Inferior parietal cortex (tissue), 1 donor: ENCODE results near the gene FLVCR2.
A peak's percentile ranks its signal among the peaks of the same experiment; 100 is the strongest.

ENCODE experiments used
- DNase-seq: peaks from one replicate; pipeline ENCODE4 v3.0.0-alpha.2; 2016; ENCODE audit errors: extremely low spot score

The FLVCR2 gene

GRCh38 chr14:75630695-75631452, 52.5 kb downstream of the FLVCR2 start:
- no peak for DNase-seq

GRCh38 chr14:75631453-75631831, 53.0 kb downstream of the FLVCR2 start:
- DNase-seq: no peak

- no peak for DNase-seq
These were observed 56.4 kb downstream of the FLVCR2 start for GRCh38 chr14:75634848-75635247.

- peak; percentile 5 for DNase-seq
These were observed 57.8 kb downstream of the FLVCR2 start for GRCh38 chr14:75636100-75636692.

DNA sequence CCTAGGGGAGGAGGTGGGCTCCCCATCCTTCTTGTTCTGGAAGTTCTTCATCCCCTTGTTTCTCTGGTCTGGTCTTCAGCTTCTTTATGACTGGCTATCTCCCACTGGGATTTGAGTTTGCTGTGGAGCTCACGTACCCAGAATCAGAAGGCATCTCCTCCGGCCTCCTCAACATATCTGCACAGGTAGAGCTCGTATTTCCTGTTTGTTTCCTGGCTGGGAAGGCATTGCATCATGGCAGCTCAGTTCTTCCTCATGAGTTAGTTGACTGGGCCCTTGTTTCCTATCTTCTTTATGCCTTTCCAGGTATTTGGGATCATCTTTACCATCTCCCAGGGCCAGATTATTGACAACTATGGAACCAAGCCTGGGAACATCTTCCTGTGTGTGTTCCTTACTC, 62.5 kb downstream of the FLVCR2 start:
- DNase-seq: no peak

GRCh38 chr14:75643985-75644384, 65.6 kb downstream of the FLVCR2 start:
- DNase-seq: no peak

DNA sequence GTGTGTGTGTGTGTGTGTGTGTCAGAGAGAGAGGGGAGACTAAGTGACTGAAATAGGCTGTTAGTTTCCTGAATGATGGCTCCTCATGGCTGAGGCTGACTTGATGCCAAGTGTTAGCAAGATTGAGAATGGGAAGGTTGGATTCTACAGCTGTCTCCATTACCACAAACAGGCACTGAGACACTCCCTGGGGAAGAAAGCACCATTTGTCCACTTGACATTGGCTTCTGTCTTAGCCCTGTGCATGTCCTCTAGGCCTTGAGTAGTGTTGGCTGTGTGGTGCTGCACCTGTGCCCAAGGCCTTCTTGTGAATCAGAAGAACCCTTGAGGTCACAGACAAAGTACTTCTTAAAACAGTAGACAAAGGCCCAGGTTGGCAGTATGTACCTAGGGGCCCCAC, 66.6 kb downstream of the FLVCR2 start:
- no peak for DNase-seq

GRCh38 chr14:75646762-75647161, 68.3 kb downstream of the FLVCR2 start:
- DNase-seq: no peak

DNA sequence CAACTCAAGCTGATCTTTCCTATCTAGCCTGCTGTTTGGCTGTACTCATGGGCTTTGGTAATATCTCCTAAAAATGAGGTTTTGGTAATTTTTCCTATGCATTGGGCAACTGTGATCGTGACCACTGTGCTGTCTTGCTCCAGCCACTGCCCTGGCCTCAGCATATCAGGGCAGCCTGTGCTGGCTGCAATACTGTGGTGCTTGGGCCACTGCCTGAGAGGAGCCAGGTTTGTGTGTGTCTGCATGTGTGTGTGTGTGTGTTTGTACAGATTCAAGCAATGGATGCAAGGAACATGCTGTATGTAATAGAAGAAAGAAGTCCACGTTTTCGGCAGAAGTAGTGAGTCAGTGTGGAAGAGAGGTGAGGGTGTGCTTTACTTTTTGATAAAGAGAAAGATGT, 69.2 kb downstream of the FLVCR2 start:
- DNase-seq: no peak

DNA sequence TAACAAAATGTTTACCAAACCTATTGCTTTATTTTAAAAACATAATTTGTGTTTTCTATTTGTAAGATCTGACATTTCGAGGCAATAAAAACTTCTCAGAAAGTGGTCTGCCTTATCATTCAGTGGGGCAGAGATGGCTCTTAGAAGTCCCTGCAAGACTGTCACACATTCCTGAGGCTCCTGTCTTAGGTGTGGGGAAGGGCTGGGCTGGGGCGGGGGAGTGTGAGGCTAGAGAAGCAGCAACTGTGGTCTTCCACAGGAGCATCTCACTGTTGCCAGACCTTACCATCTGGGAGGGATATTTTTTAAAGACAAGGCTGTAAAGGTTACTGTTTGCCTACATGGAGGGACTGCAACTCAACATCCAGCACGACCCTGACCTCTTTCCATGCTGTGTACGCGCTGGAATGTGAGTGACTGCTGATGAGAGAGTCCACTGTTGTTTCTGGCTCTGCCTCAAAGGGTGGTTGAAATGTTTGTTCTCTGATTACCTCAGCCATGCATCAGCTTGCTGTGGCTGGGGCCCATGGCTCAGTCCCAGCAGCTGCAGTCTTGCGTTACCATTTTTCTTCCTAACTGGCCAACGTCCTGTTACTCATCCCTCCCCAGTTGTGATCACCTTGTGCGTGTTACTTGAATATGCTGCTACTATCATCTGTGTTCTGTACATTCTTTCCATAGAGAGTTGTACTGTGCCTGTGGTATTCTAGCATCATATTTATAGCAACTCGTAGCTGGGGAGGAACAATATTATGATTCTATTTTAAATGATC, 69.8 kb downstream of the FLVCR2 start:
- no peak for DNase-seq

GRCh38 chr14:75649337-75649736, 70.9 kb downstream of the FLVCR2 start:
- DNase-seq: no peak

DNA sequence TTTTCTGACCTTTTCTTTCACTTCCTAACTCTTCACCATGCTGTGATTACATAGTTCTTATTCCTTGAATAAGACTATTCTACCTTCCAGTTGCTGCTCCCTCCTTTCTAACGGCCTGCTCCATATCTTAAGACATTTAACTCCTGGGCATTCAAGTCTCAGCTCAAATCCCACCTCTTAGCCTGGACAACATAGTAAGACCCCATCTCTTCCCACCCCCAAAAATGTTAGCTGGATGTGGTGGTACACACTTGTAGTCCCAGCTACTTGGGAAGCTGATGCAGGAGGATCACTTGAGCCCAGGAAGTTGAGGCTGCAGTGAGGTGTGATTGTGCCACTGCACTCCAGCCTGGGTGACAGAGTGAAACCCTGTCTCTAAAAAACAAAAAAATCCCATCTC, 71.4 kb downstream of the FLVCR2 start:
- DNase-seq: no peak

- DNase-seq: no peak
These were observed 72.0 kb downstream of the FLVCR2 start for GRCh38 chr14:75650253-75651058.

DNA sequence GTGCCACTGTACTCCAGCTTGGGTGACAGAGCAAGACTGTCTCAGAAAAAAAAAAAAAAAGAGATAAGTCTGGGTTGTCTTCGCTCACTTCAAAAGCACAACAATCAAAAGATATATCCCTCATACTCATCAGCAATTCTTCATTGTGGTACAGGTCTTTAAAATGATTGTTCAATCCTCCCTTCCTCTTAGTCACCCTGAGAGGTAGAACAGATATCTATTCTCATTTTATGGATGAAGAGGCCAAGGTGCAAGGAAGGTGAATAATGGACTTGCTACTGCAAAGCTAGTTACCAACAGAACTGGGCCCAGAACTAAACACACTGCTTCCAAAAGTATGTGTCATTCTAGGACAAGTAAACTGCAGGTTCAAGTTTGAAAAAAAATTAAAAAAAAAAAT, 75.1 kb downstream of the FLVCR2 start:
- DNase-seq: no peak

- DNase-seq: peak; percentile 87
These were observed 75.8 kb downstream of the FLVCR2 start for GRCh38 chr14:75654127-75654732.

DNA sequence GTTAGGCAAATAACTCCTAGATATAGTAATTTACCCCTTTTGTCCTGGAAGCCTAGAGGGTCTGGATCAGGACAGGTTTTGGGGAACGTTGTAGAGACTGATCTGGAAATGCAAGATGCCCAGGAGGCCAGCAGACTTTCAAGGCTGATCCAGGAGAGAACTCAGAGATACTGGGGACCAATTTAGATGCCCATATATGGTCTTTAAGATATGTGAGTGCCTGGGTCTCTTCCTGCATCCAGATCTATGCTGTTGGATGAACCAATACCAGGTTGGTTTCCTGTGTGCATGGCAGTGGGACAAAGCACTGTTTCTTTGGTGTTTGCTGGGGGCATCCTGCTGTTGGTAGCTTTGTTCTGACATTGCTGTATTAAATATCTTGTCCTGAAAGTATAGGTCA, 76.8 kb downstream of the FLVCR2 start:
- no peak for DNase-seq

DNA sequence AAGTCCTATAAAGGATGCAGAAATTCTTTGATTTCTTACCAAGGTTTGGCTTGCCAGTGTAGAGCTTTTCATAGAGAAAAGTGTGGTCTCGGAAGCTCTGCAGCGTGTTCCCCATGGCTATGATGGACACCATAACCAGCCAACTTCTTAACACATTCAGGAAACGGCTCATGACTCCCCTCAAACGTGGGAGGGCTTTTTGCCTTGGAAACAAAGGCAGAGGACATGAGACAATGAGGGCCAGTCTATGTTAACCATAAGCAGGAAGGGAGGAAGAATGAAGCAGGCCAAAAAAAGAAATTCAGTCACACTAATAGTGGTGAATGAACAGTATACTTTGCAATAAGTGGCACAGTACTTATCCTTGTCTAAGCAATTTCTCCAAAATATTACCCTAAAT, 78.9 kb downstream of the FLVCR2 start:
- DNase-seq: no peak

GRCh38 chr14:75658957-75659356, 80.5 kb downstream of the FLVCR2 start:
- DNase-seq: no peak

GRCh38 chr14:75660238-75660629, 81.8 kb downstream of the FLVCR2 start:
- no peak for DNase-seq

DNA sequence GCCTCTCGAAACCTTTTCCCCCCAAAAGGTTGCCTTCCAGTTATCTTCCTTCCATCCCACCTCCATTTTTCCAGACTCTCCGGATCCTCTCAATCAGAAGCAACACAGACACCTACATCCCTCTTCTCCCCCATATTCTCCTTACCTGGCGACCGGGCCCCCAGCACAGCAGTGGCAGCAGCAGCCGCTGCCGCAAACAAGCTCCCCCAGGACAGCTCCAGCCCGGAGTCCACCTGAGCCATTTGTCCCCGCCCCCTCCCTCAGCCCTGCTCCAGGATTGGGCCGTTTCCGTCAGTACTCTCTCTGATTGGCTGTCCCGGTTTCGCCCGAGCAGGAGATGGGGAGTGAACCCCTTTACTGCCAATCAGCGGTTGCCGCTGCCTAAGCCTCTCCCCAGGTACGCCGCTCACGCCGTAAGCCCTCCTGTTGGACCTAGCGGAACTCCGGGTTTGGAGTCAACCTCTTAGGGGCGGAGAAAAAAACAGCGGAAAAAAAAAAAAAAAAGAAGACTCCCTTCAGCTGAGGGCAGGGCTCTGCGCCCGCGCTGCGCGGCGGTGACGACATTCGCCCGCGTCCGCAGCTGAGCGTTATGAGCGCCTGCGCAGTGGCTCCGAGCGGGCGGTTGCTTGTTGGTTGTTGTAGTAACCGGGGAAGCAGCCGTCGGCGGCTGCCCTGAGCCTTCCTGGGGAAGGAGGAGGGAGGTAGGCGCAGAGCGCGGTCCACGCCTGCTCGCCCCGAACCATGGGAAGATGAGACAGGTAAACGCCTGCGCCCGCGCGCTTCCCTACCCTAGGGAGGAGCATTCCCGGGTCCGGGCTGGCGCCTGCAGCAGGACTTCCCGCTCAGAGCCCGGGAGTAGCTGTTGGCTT, 82.4 kb downstream of the FLVCR2 start, which contains the start of the genes ERG28 and TTLL5:
TSS of gene ERG28 (minus strand) at position 247 of the 869 bp plus-strand sequence. CDS start 3,374 bp downstream, outside the sequence.
TSS of gene TTLL5 (plus strand) at position 617 of the 869 bp plus-strand sequence. CDS start 1,904 bp downstream, outside the sequence.
- DNase-seq: peak; percentile 94

GRCh38 chr14:75661499-75661814, 83.0 kb downstream of the FLVCR2 start:
- peak; percentile 25 for DNase-seq
